Fibroblast of mammary gland (primary cell): Measurements from ENCODE around the gene DIS3L2.

Experiments
- DNase-seq: peaks from one replicate; pipeline ENCODE4 v3.0.0-alpha.2; 2010; ENCODE audit warnings: low read depth
- H3K4me3 ChIP-seq: 2 replicates; pipeline ENCODE4 v1.5.1; 2011; ENCODE audit warnings: low read depth, mild to moderate bottlenecking, low read length, moderate library complexity; ENCODE audit not compliant: control insufficient read depth
- TF ChIP-seq, protein P1 (sequence below): conservative IDR thresholded peaks from 2 replicates; pipeline ENCODE4 v1.5.1; 2011; ENCODE audit warnings: low read depth, low read length, inconsistent platforms; ENCODE audit not compliant: control insufficient read depth, insufficient read depth

DIS3L2 gene

GRCh38 chr2:232018181-232018580 is 56.7 kb downstream of the DIS3L2 start:
- DNase-seq = peak; percentile 22
- TF ChIP-seq, protein P1, sequence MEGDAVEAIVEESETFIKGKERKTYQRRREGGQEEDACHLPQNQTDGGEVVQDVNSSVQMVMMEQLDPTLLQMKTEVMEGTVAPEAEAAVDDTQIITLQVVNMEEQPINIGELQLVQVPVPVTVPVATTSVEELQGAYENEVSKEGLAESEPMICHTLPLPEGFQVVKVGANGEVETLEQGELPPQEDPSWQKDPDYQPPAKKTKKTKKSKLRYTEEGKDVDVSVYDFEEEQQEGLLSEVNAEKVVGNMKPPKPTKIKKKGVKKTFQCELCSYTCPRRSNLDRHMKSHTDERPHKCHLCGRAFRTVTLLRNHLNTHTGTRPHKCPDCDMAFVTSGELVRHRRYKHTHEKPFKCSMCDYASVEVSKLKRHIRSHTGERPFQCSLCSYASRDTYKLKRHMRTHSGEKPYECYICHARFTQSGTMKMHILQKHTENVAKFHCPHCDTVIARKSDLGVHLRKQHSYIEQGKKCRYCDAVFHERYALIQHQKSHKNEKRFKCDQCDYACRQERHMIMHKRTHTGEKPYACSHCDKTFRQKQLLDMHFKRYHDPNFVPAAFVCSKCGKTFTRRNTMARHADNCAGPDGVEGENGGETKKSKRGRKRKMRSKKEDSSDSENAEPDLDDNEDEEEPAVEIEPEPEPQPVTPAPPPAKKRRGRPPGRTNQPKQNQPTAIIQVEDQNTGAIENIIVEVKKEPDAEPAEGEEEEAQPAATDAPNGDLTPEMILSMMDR = no peak
- H3K4me3 ChIP-seq = no peak overlapping the region

DNA sequence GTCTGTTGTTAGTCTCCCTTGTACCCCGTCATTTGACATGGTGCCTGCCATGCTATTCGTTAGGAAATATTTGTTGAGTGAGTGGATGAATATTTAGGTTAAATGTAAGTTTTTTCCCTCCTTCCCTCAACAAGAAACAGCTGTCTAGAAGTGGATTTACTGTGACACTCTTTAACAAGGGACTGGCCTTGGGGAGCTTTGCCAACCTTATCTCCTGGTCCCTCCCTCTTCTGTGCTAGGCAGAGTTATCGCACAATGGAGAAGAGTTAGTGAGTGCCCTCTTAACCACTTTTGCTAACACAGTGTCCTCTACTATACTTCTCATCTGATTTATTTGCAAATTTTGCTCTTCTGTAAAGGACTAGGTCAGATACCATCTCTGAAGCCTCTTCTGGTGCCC is 61.2 kb downstream of the DIS3L2 start:
- no peak overlapping the region for H3K4me3 ChIP-seq
- DNase-seq = no peak
- TF ChIP-seq, protein P1 = no peak

GRCh38 chr2:232023426-232023825 is 61.9 kb downstream of the DIS3L2 start:
- no peak overlapping the region for H3K4me3 ChIP-seq
- no peak for DNase-seq
- TF ChIP-seq, protein P1 = no peak

GRCh38 chr2:232024457-232024856 is 62.9 kb downstream of the DIS3L2 start:
- TF ChIP-seq, protein P1 = no peak
- no peak overlapping the region for H3K4me3 ChIP-seq
- DNase-seq = no peak

DNA sequence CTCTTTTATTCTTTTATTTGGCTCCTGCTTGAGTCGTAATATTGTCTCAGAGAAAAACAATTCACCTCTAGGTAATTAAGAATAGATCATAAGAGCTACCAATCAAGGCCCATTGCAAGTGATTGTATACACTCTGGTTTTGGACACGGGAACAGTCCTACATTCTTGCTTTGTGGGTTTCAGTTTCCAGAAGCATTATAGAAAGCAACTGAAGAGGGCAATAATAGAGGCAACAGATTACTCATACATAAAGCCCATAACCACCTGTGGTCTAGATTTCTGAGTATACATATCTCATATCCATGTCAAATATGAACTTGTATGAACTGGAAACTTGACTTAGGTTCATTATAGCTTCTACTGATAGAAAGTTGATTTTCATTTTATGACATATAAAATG is 65.4 kb downstream of the DIS3L2 start:
- DNase-seq = no peak
- H3K4me3 ChIP-seq = no peak overlapping the region
- TF ChIP-seq, protein P1 = no peak

DNA sequence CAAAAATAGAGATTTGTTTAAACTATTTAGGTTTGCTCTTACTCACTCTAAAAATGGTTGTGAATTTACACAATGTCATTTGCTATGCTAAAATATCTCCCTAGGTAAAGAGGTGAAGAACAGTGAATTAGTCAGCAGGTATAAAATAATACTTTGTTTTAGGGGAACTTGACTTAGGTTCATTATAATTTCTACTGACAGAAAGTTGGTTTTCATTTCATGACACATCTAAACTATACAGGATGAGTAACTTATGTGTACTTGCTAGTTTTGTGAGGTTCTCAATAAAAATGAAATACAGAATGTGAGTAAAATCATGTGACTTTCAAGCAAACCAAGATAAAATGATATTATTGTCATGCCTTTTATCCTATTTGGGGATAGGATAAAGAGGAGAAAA is 66.0 kb downstream of the DIS3L2 start:
- TF ChIP-seq, protein P1 = no peak
- no peak overlapping the region for H3K4me3 ChIP-seq
- peak; percentile 5 for DNase-seq

GRCh38 chr2:232028071-232028470 is 66.6 kb downstream of the DIS3L2 start:
- no peak overlapping the region for H3K4me3 ChIP-seq
- peak; percentile 34 for DNase-seq
- TF ChIP-seq, protein P1 = no peak
